ENCODE data around the gene MAFG.

GRCh38 chr17:81960130-81960958, 32.8 kb upstream of the MAFG start:
- TF ChIP-seq POLR2AphosphoS5 (IDR thresholded peaks at IDR 0.05): no peak
- TF ChIP-seq, protein P1, sequence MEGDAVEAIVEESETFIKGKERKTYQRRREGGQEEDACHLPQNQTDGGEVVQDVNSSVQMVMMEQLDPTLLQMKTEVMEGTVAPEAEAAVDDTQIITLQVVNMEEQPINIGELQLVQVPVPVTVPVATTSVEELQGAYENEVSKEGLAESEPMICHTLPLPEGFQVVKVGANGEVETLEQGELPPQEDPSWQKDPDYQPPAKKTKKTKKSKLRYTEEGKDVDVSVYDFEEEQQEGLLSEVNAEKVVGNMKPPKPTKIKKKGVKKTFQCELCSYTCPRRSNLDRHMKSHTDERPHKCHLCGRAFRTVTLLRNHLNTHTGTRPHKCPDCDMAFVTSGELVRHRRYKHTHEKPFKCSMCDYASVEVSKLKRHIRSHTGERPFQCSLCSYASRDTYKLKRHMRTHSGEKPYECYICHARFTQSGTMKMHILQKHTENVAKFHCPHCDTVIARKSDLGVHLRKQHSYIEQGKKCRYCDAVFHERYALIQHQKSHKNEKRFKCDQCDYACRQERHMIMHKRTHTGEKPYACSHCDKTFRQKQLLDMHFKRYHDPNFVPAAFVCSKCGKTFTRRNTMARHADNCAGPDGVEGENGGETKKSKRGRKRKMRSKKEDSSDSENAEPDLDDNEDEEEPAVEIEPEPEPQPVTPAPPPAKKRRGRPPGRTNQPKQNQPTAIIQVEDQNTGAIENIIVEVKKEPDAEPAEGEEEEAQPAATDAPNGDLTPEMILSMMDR (IDR thresholded peaks at IDR 0.05): no peak

All from upper lobe of left lung (tissue), 4 donors.